Kidney (tissue), 14 donors: ENCODE measurements around the gene GRIK3. TPM values are rescaled to one million over a fixed set of nuclear protein-coding genes. Genes with fewer than 3 reads are reported as not detected.

Experiments used
- DNase-seq, 5 donors: peaks; one replicate each; pipeline ENCODE4 v3.0.0-alpha.2; 2013 to 2020
- FAIRE-seq: peaks from 2 replicates; lab custom pipeline; 2012; peaks lifted over from hg19 to GRCh38; lab: Jason Lieb, UNC
- H3K27ac ChIP-seq, 2 donors: one replicate each; pipeline ENCODE4 v1.7.0; 2013; ENCODE audit warnings: low read depth in 2 of 2, low read length in 2 of 2, inconsistent platforms in 1 of 2
- H3K27me3 ChIP-seq: one replicate; pipeline ENCODE4 v1.7.1; 2013; ENCODE audit warnings: low read length, inconsistent platforms; ENCODE audit not compliant: control insufficient read depth, insufficient read depth
- H3K36me3 ChIP-seq, 3 donors: one replicate each; pipeline versions ENCODE4 v1.7.0 to v1.7.1; 2013; ENCODE audit warnings: low read length in 3 of 3, control low read depth in 1 of 3, inconsistent platforms in 1 of 3; ENCODE audit not compliant: insufficient read depth in 3 of 3, control insufficient read depth in 2 of 3
- H3K4me1 ChIP-seq, 3 donors: one replicate each; pipeline versions ENCODE4 v1.7.0 to v1.7.1; 2013; ENCODE audit warnings: low read length in 3 of 3, inconsistent platforms in 1 of 3, low read depth in 1 of 3; ENCODE audit not compliant: control insufficient read depth in 2 of 3, insufficient read depth in 2 of 3
- H3K4me3 ChIP-seq, 3 donors: one replicate each; pipeline versions ENCODE4 v1.7.0 to v1.8.1; 2013; ENCODE audit warnings: low read length in 3 of 3, control low read depth in 1 of 3, inconsistent platforms in 1 of 3
- H3K9ac ChIP-seq, 3 donors: one replicate each; pipeline versions ENCODE4 v1.7.0 to v1.7.1; 2013; ENCODE audit warnings: low read length in 3 of 3, control low read depth in 1 of 3, inconsistent platforms in 1 of 3
- H3K9me3 ChIP-seq, 3 donors: one replicate each; pipeline versions ENCODE4 v1.7.0 to v1.7.1; 2013; ENCODE audit warnings: low read length in 3 of 3, control low read depth in 1 of 3, inconsistent platforms in 1 of 3; ENCODE audit not compliant: control insufficient read depth in 2 of 3, insufficient read depth in 1 of 3
- CTCF ChIP-seq: IDR thresholded peaks from 3 replicates; pipeline ENCODE4 v1.5.1; 2012; ENCODE audit warnings: mild to moderate bottlenecking, moderate library complexity, borderline replicate concordance; ENCODE audit not compliant: insufficient read depth; ENCODE audit errors: extremely low read depth
- intact Hi-C: fragments of 100-400 bp; cut with DNase I; formaldehyde crosslinking; loops from one replicate; pipeline ENCODE4 v1.11.1; 2022
- polyA plus RNA-seq: library from polyadenylated mRNA; stranded (reverse); fragments of 350-450 nt; fragmentation: Illumina TruSeq; extraction: RNeasy Lipid Tissue Mini Kit (QIAGEN cat#74804); gene quantifications from one replicate; pipeline ENCODE4 v1.2.3, GENCODE V29; 2014; ENCODE audit warnings: low read depth, low replicate concordance; ENCODE audit not compliant: insufficient read depth
- total RNA-seq: library from RNA; stranded (reverse); fragmentation: NEBNext Ultra II Directional; extraction: Animal tissue kit (Norgen Biotek cat#: 25700); gene quantifications from one replicate; pipeline ENCODE4 v1.2.1, GENCODE V29; 2021
- donor health status: control.
- donor health status: control.
- donor health status: control.
- donor health status: control.
- donor health status: control.
- donor health status: DM: yes; HTN: yes; CAD: no.
- donor health status: Normal renal cell carcinoma (clear cell type).

Gene GRIK3
- total and polyA plus RNA-seq, 2 donors from 2014 or later = 0.06 to 0.38 TPM

GRCh38 chr1:36937371-36937770 is 96.9 kb downstream of the GRIK3 start:
- H3K27me3 ChIP-seq = no peaks in the 10 kb centered on the region
- H3K9ac ChIP-seq = no peak overlapping the region
- FAIRE-seq (no peak), DNase-seq (no peak)
- intact Hi-C loops = no loop called here
- no peak for TF ChIP-seq CTCF
- H3K36me3 ChIP-seq = no peaks in the 10 kb centered on the region
- H3K27ac ChIP-seq = no peak overlapping the region
- no peaks in the 10 kb centered on the region for H3K9me3 ChIP-seq
- H3K4me1 ChIP-seq = no peaks in the 10 kb centered on the region
- H3K4me3 ChIP-seq = no peak overlapping the region

GRCh38 chr1:36934061-36934460 is 100.3 kb downstream of the GRIK3 start:
- FAIRE-seq (no peak), DNase-seq (no peak)
- intact Hi-C loops = no loop called here
- Histone ChIP-seq H3K27ac (no peak overlapping the region), H3K9ac (no peak overlapping the region), H3K9me3 (no peaks in the 10 kb centered on the region), H3K4me3 (no peak overlapping the region), H3K27me3 (no peaks in the 10 kb centered on the region), H3K4me1 (no peaks in the 10 kb centered on the region), H3K36me3 (no peaks in the 10 kb centered on the region)
- TF ChIP-seq CTCF = no peak

GRCh38 chr1:36927826-36928225 is 106.5 kb downstream of the GRIK3 start:
- no peak for FAIRE-seq

More at GRCh38 chr1:36927826-36928225, 106.5 kb downstream of the GRIK3 start:
- no peak for TF ChIP-seq CTCF
- Histone ChIP-seq H3K4me3 (no peak overlapping the region), H3K36me3 (no peaks in the 10 kb centered on the region), H3K27ac (no peak overlapping the region), H3K9ac (no peak overlapping the region), H3K27me3 (no peaks in the 10 kb centered on the region), H3K4me1 (no peaks in the 10 kb centered on the region), H3K9me3 (no peaks in the 10 kb centered on the region)
- no peak for DNase-seq
- intact Hi-C loops = no loop called here
